Measurements from ENCODE around the gene MFN2.
"Not testable (repeated sequence)": the region's sequence is repeated elsewhere in the genome, so short reads cannot be mapped to it uniquely, and the experiment has no call there.

The MFN2 gene

DNA sequence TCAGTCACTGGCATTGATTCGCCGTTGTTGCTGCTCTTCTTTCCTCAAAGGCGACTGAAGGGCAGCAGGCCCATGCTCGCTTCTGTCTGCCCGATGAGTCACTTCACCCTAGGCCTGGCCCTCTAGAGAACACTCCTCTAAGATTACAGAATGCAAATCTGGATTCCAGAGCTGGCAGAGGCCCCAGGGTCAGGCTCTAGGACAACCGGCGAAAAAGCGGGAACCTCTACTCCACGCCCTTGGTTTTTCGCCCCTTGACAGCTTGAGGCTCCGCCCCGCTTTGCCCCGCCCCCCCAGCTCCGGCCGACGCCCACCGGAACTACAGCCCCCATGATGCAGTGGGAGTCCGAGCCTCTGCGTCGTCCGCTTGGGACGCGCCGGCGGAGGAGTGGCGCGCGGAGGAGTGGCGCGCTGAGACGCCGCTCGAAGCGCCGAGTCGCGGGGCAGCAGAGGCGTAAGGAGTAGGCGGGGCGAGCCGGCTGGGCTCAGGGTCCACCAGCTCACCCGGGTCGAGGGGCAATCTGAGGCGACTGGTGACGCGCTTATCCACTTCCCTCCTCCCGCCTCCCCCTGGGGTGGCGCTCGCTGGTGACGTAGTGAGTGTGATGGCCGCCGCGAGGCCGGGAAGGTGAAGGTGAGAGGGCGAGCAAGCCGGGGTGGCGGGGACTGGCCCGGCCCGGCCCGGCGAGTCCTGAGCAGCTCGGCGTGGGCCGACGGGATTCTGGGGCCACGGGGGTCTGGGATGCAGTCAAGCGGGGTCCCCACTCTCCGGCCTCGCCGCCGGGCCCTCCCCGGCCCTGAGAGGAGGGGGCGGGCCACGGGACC, at the start of gene MFN2:
Gene MFN2, plus strand, starts transcription at position 594 of the 825 bp plus-strand sequence. CDS start 8,725 bp downstream, outside the sequence.
- DNase-seq = peak; percentile 98

DNA sequence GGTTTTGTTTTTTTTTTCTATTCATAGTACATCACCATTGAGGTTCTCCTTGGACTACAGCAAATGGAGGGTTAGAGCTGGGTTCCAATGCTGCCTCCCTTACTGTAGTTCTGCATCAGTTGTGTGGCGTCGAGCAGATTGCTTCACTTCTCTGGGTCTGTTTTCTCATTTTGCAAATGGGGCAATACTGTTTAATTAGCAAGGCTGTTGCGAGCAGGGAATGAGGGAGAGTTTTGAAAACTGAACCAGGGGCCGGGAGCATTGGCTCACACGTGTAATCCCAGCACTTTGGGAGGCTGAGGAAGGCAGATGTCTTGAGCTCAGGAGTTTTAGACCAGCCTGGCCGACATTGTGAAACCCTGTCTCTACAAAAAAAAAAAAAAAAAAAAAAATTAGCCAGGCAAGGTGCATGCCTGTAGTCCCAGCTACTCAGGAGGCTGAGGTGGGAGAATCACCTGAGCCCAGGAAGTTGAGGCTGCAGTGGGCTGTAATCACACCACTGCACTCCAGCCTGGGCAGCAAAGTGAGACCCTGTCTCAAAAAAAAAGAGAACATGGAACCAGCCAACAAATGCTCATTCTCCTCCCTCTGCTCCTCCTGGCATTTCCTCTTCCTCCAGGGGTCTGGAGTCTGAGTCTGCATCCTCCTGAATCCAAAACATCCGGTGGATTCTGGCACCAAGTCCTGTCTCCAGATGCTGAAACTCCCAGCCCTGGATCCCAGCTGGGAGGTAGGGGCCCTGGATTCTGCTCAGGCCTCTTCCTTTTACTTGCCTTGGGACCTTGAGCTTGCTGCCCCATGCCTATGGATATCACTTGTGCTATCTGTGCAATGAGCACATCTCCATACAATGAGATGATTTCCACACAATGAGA, 49.4 kb upstream of the MFN2 start:
- peak; percentile 47 for DNase-seq

DNA sequence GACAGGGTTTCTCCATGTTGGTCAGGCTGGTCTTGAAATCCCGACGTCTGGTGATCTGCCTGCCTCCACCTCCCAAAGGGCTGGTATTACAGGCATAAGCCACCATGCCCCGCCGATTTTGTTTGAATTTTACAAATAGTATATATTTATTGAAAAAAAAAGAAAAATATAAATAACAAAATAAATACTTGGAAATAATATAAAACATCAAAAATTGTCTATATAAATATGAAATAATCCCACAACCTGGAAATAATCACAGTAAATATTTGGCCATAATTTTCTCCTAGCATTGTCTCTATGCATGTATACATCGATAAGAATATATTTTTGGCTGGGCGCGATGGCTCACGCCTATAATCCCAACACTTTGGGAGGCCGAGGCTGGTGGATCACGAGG, 48.4 kb upstream of the MFN2 start:
- DNase-seq = no peak

DNA sequence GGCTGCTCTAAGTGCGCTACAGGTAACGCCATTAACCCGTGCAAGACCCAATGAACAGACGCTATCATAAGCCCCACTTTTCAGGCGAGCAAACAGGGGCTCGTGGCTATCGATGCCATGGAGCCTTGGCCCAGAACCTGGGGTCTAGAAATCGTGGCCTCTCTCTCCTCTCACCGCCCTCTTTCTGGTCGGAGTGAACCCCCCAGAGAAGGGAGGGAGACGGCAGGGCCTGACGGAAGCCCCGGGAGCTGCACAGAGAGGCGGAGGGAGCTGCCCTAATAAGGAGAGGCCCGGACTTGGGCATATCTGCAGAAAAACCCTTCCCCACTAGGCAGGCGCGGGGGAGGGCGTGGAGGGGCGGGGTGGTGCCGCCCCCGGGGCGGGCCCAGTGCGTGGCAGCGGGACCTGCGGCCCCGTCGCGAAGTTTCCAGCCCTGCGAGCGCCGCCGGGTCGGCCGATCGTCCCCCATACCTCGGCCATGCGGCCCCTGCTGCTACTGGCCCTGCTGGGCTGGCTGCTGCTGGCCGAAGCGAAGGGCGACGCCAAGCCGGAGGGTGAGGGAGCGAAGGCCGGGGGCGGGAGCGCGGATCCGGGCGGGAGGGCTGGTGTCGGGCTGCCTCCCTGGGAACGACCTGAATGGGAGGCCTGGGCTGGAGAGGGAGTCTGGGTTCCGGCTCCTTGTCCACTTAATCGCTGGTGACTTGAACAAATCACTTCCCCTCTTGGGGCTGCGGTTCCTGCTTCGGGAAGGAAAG, 45.8 kb upstream of the MFN2 start, which contains the start of gene PLOD1:
Gene PLOD1, plus strand, starts transcription at position 416 of the 755 bp plus-strand sequence. Its CDS starts 63 bp downstream, at position 479.
- DNase-seq = peak; percentile 74

DNA sequence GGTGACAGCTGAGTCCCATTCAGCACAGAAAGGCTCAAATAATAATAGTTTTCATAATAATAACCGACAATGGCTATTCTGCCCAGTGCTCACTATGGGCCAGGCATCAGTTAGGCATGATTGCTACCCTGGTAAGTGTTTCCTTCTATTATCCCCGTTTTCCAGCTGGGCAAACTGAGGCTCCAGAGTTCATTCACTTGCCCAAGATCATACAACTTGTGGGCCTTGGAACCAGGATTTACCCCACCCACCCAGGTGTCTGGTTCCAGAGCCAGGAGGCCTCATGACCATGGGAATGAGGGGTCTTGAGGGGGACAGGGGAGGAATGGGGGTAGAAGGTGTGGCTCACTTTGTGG, 45.2 kb upstream of the MFN2 start:
- DNase-seq = no peak

DNA sequence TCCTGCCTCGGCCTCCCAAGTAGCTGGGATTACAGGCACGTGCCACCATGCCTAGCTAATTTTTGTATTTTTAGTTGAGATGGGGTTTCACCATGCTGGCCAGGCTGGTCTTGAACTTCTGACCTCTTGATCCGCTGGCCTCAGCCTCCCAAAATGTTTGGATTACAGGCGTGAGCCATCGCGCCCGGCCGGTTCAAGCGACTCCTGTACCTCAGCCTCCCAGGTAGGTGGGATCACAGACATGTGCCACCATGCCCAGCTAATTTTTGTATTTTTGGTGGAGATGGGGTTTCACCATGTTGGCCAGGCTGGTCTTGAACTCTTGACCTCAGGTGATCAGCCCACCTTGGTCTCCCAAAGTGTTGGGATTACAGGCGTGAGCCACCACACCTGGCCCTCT, 44.5 kb upstream of the MFN2 start:
- DNase-seq = not testable (repeated sequence)

GRCh38 chr1:11938722-11939526, 41.3 kb upstream of the MFN2 start:
- peak; percentile 67 for DNase-seq

GRCh38 chr1:11939794-11940193, 40.5 kb upstream of the MFN2 start:
- not testable (repeated sequence) for DNase-seq

- DNase-seq = no peak
Observed at GRCh38 chr1:11940260-11940921, 39.9 kb upstream of the MFN2 start.

GRCh38 chr1:11942280-11942679, 38.0 kb upstream of the MFN2 start:
- DNase-seq = no peak

GRCh38 chr1:11943619-11944018, 36.6 kb upstream of the MFN2 start:
- DNase-seq = peak; percentile 87

GRCh38 chr1:11944358-11944931, 35.8 kb upstream of the MFN2 start:
- DNase-seq = no peak

DNA sequence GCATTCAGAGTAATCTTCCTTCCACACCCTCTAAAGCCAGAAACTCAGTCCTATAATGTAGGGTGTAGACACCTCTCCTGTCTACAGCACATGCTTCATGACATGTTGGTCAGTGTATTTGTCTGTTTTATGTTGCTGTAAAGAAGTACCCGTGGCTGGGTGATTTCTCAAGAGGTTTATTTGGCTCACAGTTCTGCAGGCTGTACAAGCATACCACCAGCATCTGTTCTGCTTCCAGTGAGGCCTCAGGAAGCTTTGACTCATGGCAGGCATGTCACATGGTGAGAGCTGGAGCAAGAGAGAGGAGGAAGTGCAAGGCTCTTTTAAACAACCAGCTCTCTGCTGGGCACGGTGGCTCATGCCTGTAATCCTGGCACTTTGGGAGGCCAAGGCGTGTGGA, 33.6 kb upstream of the MFN2 start:
- DNase-seq = no peak

DNA sequence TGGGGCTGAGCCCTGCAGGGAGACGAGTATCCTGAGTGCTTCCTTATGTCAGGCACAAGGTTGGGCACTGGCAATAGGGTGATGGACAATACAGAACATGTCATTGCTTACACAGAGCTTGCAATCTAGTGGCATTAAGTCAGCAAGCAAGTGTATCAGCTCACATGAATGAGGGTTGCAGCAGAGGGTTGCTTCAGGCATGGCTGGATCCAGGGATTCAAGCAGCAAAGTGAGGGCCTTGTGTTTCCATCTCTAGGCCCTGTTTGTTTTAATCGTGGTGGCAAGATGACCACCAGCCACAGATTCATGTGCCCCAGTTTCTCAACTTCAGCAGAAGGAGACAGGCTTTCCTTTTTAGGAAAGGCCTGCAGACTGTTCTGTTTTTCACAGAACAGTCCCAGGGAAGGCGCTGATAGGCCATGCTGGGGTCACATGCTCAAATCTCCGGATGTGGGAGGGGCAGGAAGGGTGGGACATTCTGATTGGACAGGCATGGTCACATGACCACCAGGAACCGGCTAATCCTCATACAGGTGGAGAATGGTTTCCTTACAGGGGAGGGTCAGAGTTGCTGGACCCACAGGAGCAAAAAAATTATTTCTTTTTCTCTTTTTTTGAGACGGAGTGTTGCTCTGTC, 31.3 kb upstream of the MFN2 start:
- DNase-seq = no peak

DNA sequence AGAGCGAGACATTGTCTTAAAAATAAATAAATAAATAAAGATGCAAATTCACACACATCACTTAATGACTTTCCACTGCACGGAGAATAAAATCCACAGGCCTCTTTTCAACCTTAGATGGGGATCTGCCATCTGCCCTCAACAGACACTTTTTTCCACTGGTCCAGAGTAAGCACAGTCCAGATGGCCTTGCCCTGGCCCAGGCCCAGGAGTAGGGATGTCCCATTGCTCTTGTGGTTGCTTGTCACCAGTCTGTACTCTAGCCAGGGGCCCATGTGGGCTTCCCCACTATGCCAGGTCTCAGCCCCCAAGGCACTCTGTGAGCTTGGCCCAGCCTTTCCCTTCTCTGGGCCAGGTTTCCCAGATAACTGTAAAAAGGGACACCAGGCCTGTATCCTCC, 28.3 kb upstream of the MFN2 start:
- DNase-seq = peak; percentile 82

DNA sequence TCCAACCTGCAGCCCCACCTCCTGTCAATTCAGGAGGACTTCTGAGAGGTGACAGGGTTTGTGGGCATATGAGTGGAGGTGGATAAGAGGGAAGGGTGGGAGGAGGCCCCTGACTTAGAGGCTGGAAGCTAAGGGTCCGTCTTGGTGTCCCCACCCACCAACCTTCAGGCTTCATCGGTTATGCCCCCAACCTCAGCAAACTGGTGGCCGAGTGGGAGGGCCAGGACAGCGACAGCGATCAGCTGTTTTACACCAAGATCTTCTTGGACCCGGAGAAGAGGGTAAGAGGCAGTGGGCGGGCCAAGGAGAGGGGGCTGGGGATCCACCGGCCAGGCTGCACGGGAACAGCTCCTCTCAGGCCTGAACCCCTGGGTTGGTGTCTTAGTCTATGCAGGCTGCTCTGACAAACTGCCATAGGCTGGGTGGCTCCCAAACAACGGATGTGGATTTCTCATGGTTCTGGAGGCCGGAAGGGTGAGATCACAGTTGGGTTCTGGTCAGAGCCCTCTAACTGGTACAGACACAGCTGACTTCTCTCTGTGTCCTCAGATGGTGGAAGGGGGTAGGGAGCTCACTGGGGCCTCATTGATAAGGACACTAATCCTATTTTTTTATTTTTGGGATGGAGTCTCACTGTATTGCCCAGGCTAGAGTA, 27.7 kb upstream of the MFN2 start:
- no peak for DNase-seq

GRCh38 chr1:11955221-11955620, 25.0 kb upstream of the MFN2 start:
- DNase-seq = no peak

GRCh38 chr1:11957398-11957797, 22.8 kb upstream of the MFN2 start:
- DNase-seq = no peak

- DNase-seq = no peak
Observed at GRCh38 chr1:11957897-11958296, 22.3 kb upstream of the MFN2 start.

- DNase-seq = no peak
Observed at GRCh38 chr1:11960276-11960675, 20.0 kb upstream of the MFN2 start.

Data from DMS 273 treated with DMSO at 0.1 percent for 48 hours (cell line).